NCI-H2107 treated with DMSO at 0.1 percent for 48 hours (cell line): ENCODE results near the gene PRH2.

Experiments
- DNase-seq: peaks from one replicate; lab custom pipeline; 2025; ENCODE audit not compliant: unreplicated experiment; lab: John Stamatoyannopoulos, UW

Gene PRH2

DNA sequence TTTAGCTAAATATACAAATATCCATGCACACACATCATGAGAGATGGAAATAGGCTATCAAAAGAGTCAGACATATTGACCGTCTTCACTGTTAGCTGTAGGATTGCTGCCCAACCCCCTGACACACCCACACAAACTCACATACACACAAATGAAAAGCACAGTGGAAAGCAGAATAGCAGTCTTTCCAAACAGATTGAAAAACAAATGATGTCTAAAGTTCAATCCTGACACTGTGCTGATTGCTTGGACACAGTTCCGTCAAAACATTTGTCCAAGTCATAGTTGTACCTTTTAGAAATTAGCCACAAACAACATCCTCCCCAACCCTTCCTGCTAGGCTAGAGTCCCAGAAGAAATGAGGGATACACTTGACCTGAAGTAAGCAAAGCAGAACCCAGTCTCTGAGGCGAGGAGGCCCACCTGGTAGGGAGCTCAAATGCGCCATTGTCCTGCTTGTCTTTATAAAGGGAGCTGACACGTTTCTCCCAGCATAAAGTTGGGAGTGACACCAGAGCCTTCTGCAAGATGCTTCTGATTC lies at the start of gene PRH2:
Gene PRH2, plus strand, starts transcription at position 491 of the 541 bp plus-strand sequence. Its CDS starts 38 bp downstream, at position 529.
- DNase-seq: no peak

GRCh38 chr12:10884086-10884725 lies 44.8 kb upstream of the PRH2 start, which contains the start of gene PRH1:
Gene PRH1, minus strand, starts transcription at chr12:10884255. Its CDS starts 38 bp downstream, at chr12:10884217.
- no peak for DNase-seq

GRCh38 chr12:10889226-10889625 lies 39.8 kb upstream of the PRH2 start:
- DNase-seq: no peak

GRCh38 chr12:10891937-10892336 lies 37.1 kb upstream of the PRH2 start:
- no peak for DNase-seq

- DNase-seq: no peak
These were observed 32.2 kb upstream of the PRH2 start for GRCh38 chr12:10896854-10897253.

- DNase-seq: no peak
These were observed 28.5 kb upstream of the PRH2 start for GRCh38 chr12:10900530-10900929.

DNA sequence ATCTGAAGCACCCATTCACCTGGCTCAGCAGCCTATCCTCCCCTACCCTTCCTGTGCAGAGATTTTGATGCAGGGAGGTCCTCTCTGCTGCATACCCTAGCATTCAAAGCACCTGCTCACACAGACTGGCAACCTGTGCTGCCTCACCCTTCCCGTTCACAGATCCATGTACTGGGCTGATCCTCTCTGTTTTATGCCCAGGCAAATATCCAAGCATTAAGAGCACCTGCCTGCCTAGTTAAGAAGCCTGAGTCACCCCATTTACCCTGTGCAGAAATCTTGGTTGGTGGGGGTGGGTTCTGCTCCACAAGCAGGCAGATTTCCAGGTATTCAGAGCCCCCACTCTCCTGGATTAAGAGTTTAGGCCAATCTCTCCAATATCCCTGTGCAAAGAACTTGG lies 28.1 kb upstream of the PRH2 start:
- DNase-seq: no peak

- no peak for DNase-seq
These were observed 27.6 kb upstream of the PRH2 start for GRCh38 chr12:10901427-10901826.

GRCh38 chr12:10904686-10905085 lies 24.4 kb upstream of the PRH2 start:
- no peak for DNase-seq

- no peak for DNase-seq
These were observed 19.6 kb upstream of the PRH2 start, which contains the start of gene TAS2R13 for GRCh38 chr12:10909462-10909861. Gene TAS2R13, minus strand, starts transcription at chr12:10909562. Its CDS starts 264 bp downstream, at chr12:10909298.

- no peak for DNase-seq
These were observed 18.7 kb upstream of the PRH2 start for GRCh38 chr12:10910380-10910779.

DNA sequence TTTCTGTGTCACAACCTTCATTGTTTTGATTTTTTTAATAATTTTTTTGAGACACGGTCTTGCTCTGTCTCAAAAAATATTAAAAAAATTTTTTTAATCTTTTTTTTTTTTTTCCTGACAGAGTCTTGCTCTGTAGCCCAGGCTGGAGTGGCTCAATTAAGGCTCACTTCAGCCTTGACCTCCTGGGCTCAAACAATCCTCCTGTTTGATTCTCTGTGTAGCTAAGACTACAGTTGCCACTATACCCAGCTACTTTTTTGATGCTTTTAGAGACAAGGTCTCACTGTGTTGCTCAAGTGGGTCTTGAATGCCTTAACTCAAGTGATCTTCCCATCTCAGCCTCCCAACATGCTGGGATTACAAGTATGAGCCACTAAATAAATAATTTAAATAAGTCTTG lies 9.2 kb upstream of the PRH2 start:
- DNase-seq: no peak

DNA sequence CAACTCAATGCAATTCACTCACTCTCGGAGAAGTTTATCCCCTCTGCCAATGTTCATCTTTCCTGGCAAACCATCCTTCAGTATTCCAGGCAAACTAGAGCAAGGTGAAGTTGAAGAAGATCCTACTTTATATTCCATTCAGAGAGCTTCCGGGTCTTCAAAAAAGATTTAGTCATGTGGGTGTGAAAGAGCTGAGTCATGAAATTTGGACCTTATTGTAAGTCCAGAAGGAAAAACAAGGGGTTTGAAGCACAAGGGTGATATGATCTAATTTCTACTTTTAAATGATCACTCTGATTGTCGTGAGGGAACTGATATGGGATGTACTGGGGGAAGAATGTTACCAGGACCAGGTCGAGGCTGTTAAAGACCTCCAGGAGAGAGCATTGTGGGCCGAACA lies 2.8 kb upstream of the PRH2 start:
- no peak for DNase-seq

GRCh38 chr12:10936506-10936905 lies 7.5 kb downstream of the PRH2 start:
- DNase-seq: no peak

GRCh38 chr12:10939163-10939562 lies 10.1 kb downstream of the PRH2 start, which contains the start of gene TAS2R14:
Gene TAS2R14, minus strand, starts transcription at chr12:10939263. Its CDS starts 56 bp downstream, at chr12:10939207.
- DNase-seq: no peak

GRCh38 chr12:10940389-10940788 lies 11.4 kb downstream of the PRH2 start:
- DNase-seq: no peak

- DNase-seq: no peak
These were observed 12.3 kb downstream of the PRH2 start for GRCh38 chr12:10941369-10941768.

GRCh38 chr12:10941916-10942607 lies 13.0 kb downstream of the PRH2 start:
- DNase-seq: peak; percentile 90

DNA sequence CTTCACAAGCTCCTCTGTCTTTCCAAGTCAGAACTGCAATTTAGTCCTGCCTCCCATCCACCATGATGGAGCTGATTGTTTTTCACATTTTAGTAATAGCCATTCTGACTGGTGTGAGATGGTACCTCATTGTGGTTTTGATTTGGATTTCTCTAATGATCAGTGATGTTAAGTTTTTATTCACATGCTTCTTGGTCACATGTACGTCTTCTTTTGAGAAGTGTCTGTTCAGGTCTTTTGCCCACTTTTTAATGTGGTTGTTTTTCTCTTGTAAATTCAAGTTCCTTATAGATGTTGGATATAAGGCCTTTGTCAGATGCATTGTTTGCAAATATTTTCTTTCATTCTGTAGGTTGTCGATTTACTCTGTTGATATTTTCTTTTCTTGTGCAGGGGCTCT lies 14.1 kb downstream of the PRH2 start:
- DNase-seq: no peak

- no peak for DNase-seq
These were observed 23.6 kb downstream of the PRH2 start for GRCh38 chr12:10952645-10953044.

DNA sequence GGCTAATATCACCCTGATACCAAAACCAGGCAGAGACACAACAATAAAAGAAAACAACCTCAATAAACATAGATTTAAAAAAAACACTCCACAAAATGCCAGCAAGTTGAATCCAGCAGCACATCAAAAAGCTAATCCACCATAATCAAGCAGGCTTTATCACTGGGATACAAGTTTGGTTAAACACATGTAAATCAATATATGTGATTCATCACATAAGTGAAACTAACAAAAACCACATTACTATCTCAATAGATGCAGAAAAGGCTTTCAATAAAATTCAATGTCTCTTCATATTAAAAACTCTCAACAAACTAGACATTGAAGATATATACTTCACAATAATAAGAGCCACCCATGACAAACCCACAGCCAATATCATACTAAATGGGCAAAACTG lies 27.0 kb downstream of the PRH2 start:
- DNase-seq: no peak

DNA sequence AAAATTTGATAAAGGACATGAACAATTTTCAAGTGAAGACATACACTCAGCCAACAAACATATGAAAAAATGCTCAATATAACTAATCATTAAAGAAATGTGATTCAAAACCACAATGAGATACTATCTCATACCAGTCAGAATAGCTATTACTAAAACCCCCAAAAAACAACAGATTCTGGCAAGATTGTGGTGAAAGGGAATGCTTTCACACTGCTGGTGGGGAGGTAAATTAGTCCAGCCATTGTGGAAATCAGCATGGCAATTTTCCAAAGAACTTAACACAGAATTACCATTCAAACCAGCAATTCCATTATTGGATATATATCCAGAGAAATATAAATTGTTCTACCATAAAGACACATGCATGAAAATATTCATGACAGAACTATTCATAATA lies 28.7 kb downstream of the PRH2 start:
- no peak for DNase-seq
